Epithelial cell of esophagus (primary cell): ENCODE measurements around the gene MIAT.

Experiments used
- DNase-seq: peaks from one replicate; pipeline ENCODE4 v3.0.0; 2010; ENCODE audit warnings: low read depth
- H3K4me3 ChIP-seq: 2 replicates; pipeline ENCODE4 v1.5.1; 2011; ENCODE audit warnings: mild to moderate bottlenecking, low read length, control low read depth
- CTCF ChIP-seq: IDR thresholded peaks from 2 replicates; pipeline ENCODE4 v1.5.1; 2011; ENCODE audit warnings: low read depth, mild to moderate bottlenecking, low read length, control low read depth, inconsistent platforms; ENCODE audit not compliant: insufficient read depth; ENCODE audit errors: missing control alignments

Gene MIAT

GRCh38 chr22:26614322-26614721 is 43.1 kb upstream of the MIAT start:
- no peak overlapping the region for H3K4me3 ChIP-seq
- DNase-seq: no peak
- no peak for TF ChIP-seq CTCF

- TF ChIP-seq CTCF: no peak
- DNase-seq: no peak
- H3K4me3 ChIP-seq: no peak overlapping the region
Observed at GRCh38 chr22:26615149-26615548, 42.2 kb upstream of the MIAT start.

GRCh38 chr22:26615830-26616435 is 41.5 kb upstream of the MIAT start:
- no peak for TF ChIP-seq CTCF
- H3K4me3 ChIP-seq: no peak overlapping the region
- DNase-seq: no peak

- TF ChIP-seq CTCF: no peak
- no peak for DNase-seq
- H3K4me3 ChIP-seq: no peak overlapping the region
Observed at GRCh38 chr22:26616650-26617049, 40.7 kb upstream of the MIAT start.

GRCh38 chr22:26617271-26618199 is 39.9 kb upstream of the MIAT start, which contains the start of gene CRYBB1:
TSS of gene CRYBB1 (minus strand) at chr22:26618027. CDS start at chr22:26616319, 1,708 bp downstream.
- DNase-seq: no peak

GRCh38 chr22:26618455-26618854 is 38.9 kb upstream of the MIAT start:
- H3K4me3 ChIP-seq: no peak overlapping the region
- TF ChIP-seq CTCF: no peak
- DNase-seq: no peak

More at GRCh38 chr22:26617271-26618199, 39.9 kb upstream of the MIAT start, which contains the start of gene CRYBB1:
- no peak for TF ChIP-seq CTCF
- H3K4me3 ChIP-seq: no peak within 1 kb of the TSS
